Endothelial cell of umbilical vein (primary cell): ENCODE results near the gene MAML3. TPM values are rescaled to one million over a fixed set of nuclear protein-coding genes. Genes with fewer than 3 reads are reported as not detected.

ENCODE experiments used
- BruUV-seq: library from RNA; stranded (reverse); fragments of 400-500 nt; replicated peaks from 2 replicates; lab custom pipeline; 2021; lab: Mats Ljungman, UMichigan
- CTCF ChIA-PET: fragments of 300-600, 350-600 bp; sonication (Branson Sonifier 250); formaldehyde crosslinking; loops from one replicate; lab custom pipeline; 2021; ENCODE audit warnings: antibody characterized with exemption, inconsistent platforms; lab: Charles Lee
- POLR2A ChIA-PET: fragments of 300-600, 350-600 bp; sonication (Branson Sonifier 250); formaldehyde crosslinking; loops from one replicate; lab custom pipeline; 2021; ENCODE audit warnings: antibody characterized with exemption, inconsistent platforms; lab: Charles Lee
- DNase-seq: peaks from one replicate; pipeline ENCODE4 v3.0.0-alpha.2; 2011; ENCODE audit warnings: low read depth, low spot score
- FAIRE-seq: peaks from 2 replicates; lab custom pipeline; 2011; peaks lifted over from hg19 to GRCh38; lab: Jason Lieb, UNC
- H2AFZ ChIP-seq: 2 replicates; pipeline ENCODE4 v1.6.0; 2012; ENCODE audit warnings: low read depth, low read length, control low read depth, inconsistent platforms
- H3K27ac ChIP-seq: 2 replicates; pipeline ENCODE4 v1.5.1; 2011; ENCODE audit warnings: low read depth, mild to moderate bottlenecking, control low read depth, low read length, moderate library complexity; ENCODE audit not compliant: insufficient read depth
- H3K27me3 ChIP-seq, 2 experiments: 2 replicates each; pipeline versions ENCODE4 v1.6.0 to v1.6.1; 2011; ENCODE audit warnings: low read length in 2 of 2, mixed read lengths in 1 of 2; ENCODE audit not compliant: control insufficient read depth in 2 of 2, insufficient read depth in 2 of 2
- H3K36me3 ChIP-seq, 2 experiments: 2 replicates in 1 of 2; 3 replicates in 1 of 2; pipeline ENCODE4 v1.5.1; 2011; ENCODE audit warnings: low read length in 2 of 2, mild to moderate bottlenecking in 1 of 2, moderate library complexity in 1 of 2; ENCODE audit not compliant: control insufficient read depth in 2 of 2, insufficient read depth in 2 of 2; ENCODE audit errors: extremely low read depth in 1 of 2
- H3K4me1 ChIP-seq: 3 replicates; pipeline ENCODE4 v1.5.1; 2011; ENCODE audit warnings: mild to moderate bottlenecking, low read length; ENCODE audit not compliant: control insufficient read depth, insufficient read depth; ENCODE audit errors: extremely low read depth
- H3K4me2 ChIP-seq: 2 replicates; pipeline ENCODE4 v1.6.1; 2011; ENCODE audit warnings: low read length, control low read depth, mixed read lengths; ENCODE audit not compliant: insufficient read depth
- H3K4me3 ChIP-seq, 3 experiments: fragments of 200-600 bp in 1 of 3; sonication (generic), shearing (Covaris generic) in 1 of 3; replicated peaks in 1 of 3; 2 replicates each; pipeline ENCODE4 v1.5.1; 2011 to 2016; ENCODE audit warnings: control low read depth in 3 of 3, low read length in 3 of 3, mild to moderate bottlenecking in 2 of 3, inconsistent platforms in 1 of 3, low read depth in 1 of 3, moderate library complexity in 1 of 3; ENCODE audit not compliant: insufficient read depth in 1 of 3
- H3K79me2 ChIP-seq: 2 replicates; pipeline ENCODE4 v1.6.0; 2012; ENCODE audit warnings: low read length, inconsistent platforms; ENCODE audit not compliant: control insufficient read depth, insufficient read depth
- H3K9ac ChIP-seq: replicated peaks from 2 replicates; pipeline ENCODE3; 2011; ENCODE audit warnings: low read length, control low read depth; ENCODE audit not compliant: insufficient read depth; ENCODE audit errors: extremely low read depth
- H3K9me1 ChIP-seq: replicated peaks from 3 replicates; pipeline ENCODE4 v1.6.0; 2011; ENCODE audit warnings: mild to moderate bottlenecking, low read length; ENCODE audit not compliant: control insufficient read depth, insufficient read depth; ENCODE audit errors: extremely low read depth
- H3K9me3 ChIP-seq: replicated peaks from 2 replicates; pipeline ENCODE4 v1.5.1; 2012; ENCODE audit warnings: low read length, inconsistent platforms; ENCODE audit not compliant: control insufficient read depth, insufficient read depth
- H4K20me1 ChIP-seq: replicated peaks from 2 replicates; pipeline ENCODE3; 2011; ENCODE audit warnings: mild to moderate bottlenecking, low read length; ENCODE audit not compliant: control insufficient read depth, insufficient read depth; ENCODE audit errors: extremely low read depth
- EZH2 ChIP-seq: IDR thresholded peaks from 2 replicates; pipeline ENCODE4 v1.6.1; 2012; ENCODE audit warnings: borderline replicate concordance, low read depth, mild to moderate bottlenecking, moderate library complexity, low read length, inconsistent platforms; ENCODE audit not compliant: severe bottlenecking
- FOS ChIP-seq: IDR thresholded peaks from 2 replicates; pipeline ENCODE4 v1.6.1; 2011; ENCODE audit warnings: mild to moderate bottlenecking, low read length, moderate library complexity, borderline replicate concordance; ENCODE audit not compliant: insufficient read depth
- GATA2 ChIP-seq: IDR thresholded peaks from 2 replicates; pipeline ENCODE4 v1.7.0; 2011; ENCODE audit warnings: low read depth, mild to moderate bottlenecking, moderate library complexity, mixed read lengths, low read length; ENCODE audit not compliant: insufficient read length, insufficient read depth
- JUN ChIP-seq: IDR thresholded peaks from 2 replicates; pipeline ENCODE4 v1.6.1; 2011; ENCODE audit warnings: borderline replicate concordance, low read depth; ENCODE audit not compliant: insufficient read length, insufficient read depth
- MYC ChIP-seq: IDR thresholded peaks from one replicate; pipeline ENCODE4 v1.6.1; 2011; ENCODE audit warnings: mild to moderate bottlenecking, low read depth, low read length
- POLR2A ChIP-seq: IDR thresholded peaks from 2 replicates; pipeline ENCODE4 v1.6.1; 2012; ENCODE audit warnings: low read depth, mild to moderate bottlenecking, control low read depth, low read length
- POLR2AphosphoS5 ChIP-seq: IDR thresholded peaks from 2 replicates; pipeline ENCODE4 v1.6.1; 2012; ENCODE audit warnings: low read depth, mild to moderate bottlenecking, control low read depth, low read length, moderate library complexity; ENCODE audit not compliant: insufficient read depth
- dilution Hi-C: fragments of 300-500 bp; cut with MboI; formaldehyde crosslinking; loops from one replicate; pipeline ENCODE4 v1.15.0; 2019; ENCODE audit warnings: low sequenced_read_pairs; ENCODE audit not compliant: extremely low pct_ligation_motif_present
- intact Hi-C: fragments of 100-400 bp; cut with micrococcal nuclease; formaldehyde crosslinking; loops from one replicate; pipeline ENCODE4 v1.10.0; 2022
- polyA plus RNA-seq, 4 experiments: library from polyadenylated mRNA; depleted of rRNA in 3 of 4; stranded (reverse) in 3 of 4; unstranded in 1 of 4; fragments of >200 nt; gene quantifications; 2 replicates each; pipeline versions ENCODE4 v1.2.1 to v1.2.3, GENCODE V29; 2011 to 2012; ENCODE audit warnings: missing spikeins in 1 of 4
- total RNA-seq: library from RNA; stranded (reverse); gene quantifications from 2 replicates; pipeline ENCODE4 v1.2.3, GENCODE V29; 2021
- TF ChIP-seq, protein P1 (sequence below): IDR thresholded peaks from 2 replicates; pipeline ENCODE4 v1.6.1; 2011; ENCODE audit not compliant: insufficient read depth, insufficient read length
- TF ChIP-seq, protein P2 (sequence below), 2 donors: IDR thresholded peaks; 1 replicate in 1 of 2; 2 replicates in 1 of 2; pipeline ENCODE4 v1.5.1; 2011; ENCODE audit warnings: low read length in 2 of 2, mild to moderate bottlenecking in 2 of 2, moderate library complexity in 2 of 2, control low read depth in 1 of 2, inconsistent platforms in 1 of 2, low read depth in 1 of 2; ENCODE audit not compliant: insufficient read depth in 1 of 2; ENCODE audit errors: extremely low read depth in 1 of 2

MAML3 gene
- total and polyA plus RNA-seq, 2 donors (not counting 3 experiments of a cell fraction or from before 2014, with no cell fraction given): 14.0 to 20.3 TPM

DNA sequence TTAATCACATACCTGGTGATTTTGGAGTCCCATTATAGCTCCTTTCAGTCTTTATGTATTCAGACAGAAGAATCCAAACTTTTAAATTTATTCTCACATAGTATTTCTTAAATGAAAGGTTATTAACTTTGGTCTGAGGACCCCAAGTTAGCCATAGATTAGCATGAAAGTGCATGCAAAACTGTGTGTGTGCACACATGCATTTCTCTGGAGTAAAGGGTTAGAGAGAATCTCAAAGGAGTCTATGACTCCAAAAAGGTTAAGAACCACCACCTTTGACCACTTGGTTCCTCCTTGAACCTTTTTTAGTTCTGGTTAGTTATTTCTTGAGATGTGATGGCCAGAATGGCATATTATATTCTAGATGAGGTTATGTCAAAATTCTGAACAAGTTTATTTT is 386.4 kb downstream of the MAML3 start:
- no peaks in the 10 kb centered on the region for H3K36me3 ChIP-seq
- dilution Hi-C loops (no loop called here), intact Hi-C loops (no loop called here)
- no peak overlapping the region for H3K4me2 ChIP-seq
- ChIA-PET CTCF (interaction anchor here (1.4 kb wide), 1 partner anchor 62 kb away, joined by 4 read pairs; no protein-coding TSS in a partner anchor), POLR2A (no interaction called here)
- no peaks in the 10 kb centered on the region for H3K9me3 ChIP-seq
- H2AFZ ChIP-seq: no peak overlapping the region
- peaks cover 28% of the 10 kb centered on the region for H3K4me1 ChIP-seq
- no peaks in the 10 kb centered on the region for H3K79me2 ChIP-seq
- DNase-seq: no peak
- no TSS peak for BruUV-seq
- no peaks in the 10 kb centered on the region for H3K9me1 ChIP-seq
- TF ChIP-seq POLR2A (no peak), EZH2 (no peak), POLR2AphosphoS5 (no peak), GATA2 (no peak), JUN (no peak), MYC (no peak), FOS (no peak)
- TF ChIP-seq, protein P1, sequence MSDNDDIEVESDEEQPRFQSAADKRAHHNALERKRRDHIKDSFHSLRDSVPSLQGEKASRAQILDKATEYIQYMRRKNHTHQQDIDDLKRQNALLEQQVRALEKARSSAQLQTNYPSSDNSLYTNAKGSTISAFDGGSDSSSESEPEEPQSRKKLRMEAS: no peak
- TF ChIP-seq, protein P2, sequence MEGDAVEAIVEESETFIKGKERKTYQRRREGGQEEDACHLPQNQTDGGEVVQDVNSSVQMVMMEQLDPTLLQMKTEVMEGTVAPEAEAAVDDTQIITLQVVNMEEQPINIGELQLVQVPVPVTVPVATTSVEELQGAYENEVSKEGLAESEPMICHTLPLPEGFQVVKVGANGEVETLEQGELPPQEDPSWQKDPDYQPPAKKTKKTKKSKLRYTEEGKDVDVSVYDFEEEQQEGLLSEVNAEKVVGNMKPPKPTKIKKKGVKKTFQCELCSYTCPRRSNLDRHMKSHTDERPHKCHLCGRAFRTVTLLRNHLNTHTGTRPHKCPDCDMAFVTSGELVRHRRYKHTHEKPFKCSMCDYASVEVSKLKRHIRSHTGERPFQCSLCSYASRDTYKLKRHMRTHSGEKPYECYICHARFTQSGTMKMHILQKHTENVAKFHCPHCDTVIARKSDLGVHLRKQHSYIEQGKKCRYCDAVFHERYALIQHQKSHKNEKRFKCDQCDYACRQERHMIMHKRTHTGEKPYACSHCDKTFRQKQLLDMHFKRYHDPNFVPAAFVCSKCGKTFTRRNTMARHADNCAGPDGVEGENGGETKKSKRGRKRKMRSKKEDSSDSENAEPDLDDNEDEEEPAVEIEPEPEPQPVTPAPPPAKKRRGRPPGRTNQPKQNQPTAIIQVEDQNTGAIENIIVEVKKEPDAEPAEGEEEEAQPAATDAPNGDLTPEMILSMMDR (IDR thresholded peaks at IDR 0.05; ENCODE audit: extremely low read depth in 1 of 2, insufficient read depth in 1 of 2, low read depth in 1 of 2, low read length in 2 of 2): no peak
- H3K27ac ChIP-seq: no peak overlapping the region
- no peak overlapping the region for H3K9ac ChIP-seq
- no peak for FAIRE-seq
- no peak overlapping the region for H3K4me3 ChIP-seq
- no peaks in the 10 kb centered on the region for H3K27me3 ChIP-seq
- no peaks in the 10 kb centered on the region for H4K20me1 ChIP-seq
